ENCODE measurements around the gene SPATC1L.
"Not testable (repeated sequence)": the region's sequence is repeated elsewhere in the genome, so short reads cannot be mapped to it uniquely, and the experiment has no call there.

SPATC1L gene

GRCh38 chr21:46184625-46185555 lies 631 bp upstream of the SPATC1L start:
- Histone ChIP-seq H3K4me3 (ENCODE audit: low read depth in 1 of 2, low read length in 1 of 2) (peak overlapping the region; percentile 62 to 79), H3K27ac (peak overlapping the region; percentile 89), H3K36me3 (no peaks in the 10 kb centered on the region), H3K4me1 (ENCODE audit: control insufficient read depth in 1 of 2, insufficient read depth in 1 of 2, low read depth in 1 of 2, low read length in 1 of 2) (peaks cover 16% of the 10 kb centered on the region in 2 experiments), H3K9me3 (no peaks in the 10 kb centered on the region), H3K27me3 (no peaks in the 10 kb centered on the region)
- TF ChIP-seq CTCF (IDR thresholded peaks at IDR 0.05): peak; percentile 28

- not testable (repeated sequence) for H3K9me3 ChIP-seq; H3K27me3 ChIP-seq; H3K27ac ChIP-seq; H3K36me3 ChIP-seq; H3K4me3 ChIP-seq (ENCODE audit: low read depth in 1 of 2, low read length in 1 of 2)
- H3K4me1 ChIP-seq (ENCODE audit: control insufficient read depth in 1 of 2, insufficient read depth in 1 of 2, low read depth in 1 of 2, low read length in 1 of 2): peaks cover 16% of the 10 kb centered on the region in 2 experiments
Observed at GRCh38 chr21:46183337-46183909, 836 bp downstream of the SPATC1L start.

GRCh38 chr21:46182548-46183336 lies 1.5 kb downstream of the SPATC1L start:
- no peak for TF ChIP-seq CTCF (IDR thresholded peaks at IDR 0.05)
- no peaks in the 10 kb centered on the region for H3K27me3 ChIP-seq
- peaks cover 16% of the 10 kb centered on the region in 2 experiments for H3K4me1 ChIP-seq (ENCODE audit: control insufficient read depth in 1 of 2, insufficient read depth in 1 of 2, low read depth in 1 of 2, low read length in 1 of 2)
- H3K9me3 ChIP-seq: no peaks in the 10 kb centered on the region
- H3K4me3 ChIP-seq (ENCODE audit: low read depth in 1 of 2, low read length in 1 of 2): no peak overlapping the region
- H3K36me3 ChIP-seq: no peaks in the 10 kb centered on the region
- no peak overlapping the region for H3K27ac ChIP-seq

- H3K27me3 ChIP-seq: no peaks in the 10 kb centered on the region
- H3K36me3 ChIP-seq: no peaks in the 10 kb centered on the region
- H3K27ac ChIP-seq: no peak overlapping the region
- H3K4me1 ChIP-seq (ENCODE audit: control insufficient read depth in 1 of 2, insufficient read depth in 1 of 2, low read depth in 1 of 2, low read length in 1 of 2): peaks cover 16% of the 10 kb centered on the region in 2 experiments
- H3K9me3 ChIP-seq: no peaks in the 10 kb centered on the region
- no peak for TF ChIP-seq CTCF (IDR thresholded peaks at IDR 0.05)
- no peak overlapping the region for H3K4me3 ChIP-seq (ENCODE audit: low read depth in 1 of 2, low read length in 1 of 2)
Observed at GRCh38 chr21:46181953-46182547, 2.2 kb downstream of the SPATC1L start.

GRCh38 chr21:46181436-46181835 lies 2.8 kb downstream of the SPATC1L start:
- no peak for TF ChIP-seq CTCF (IDR thresholded peaks at IDR 0.05)
- Histone ChIP-seq H3K36me3 (no peaks in the 10 kb centered on the region), H3K9me3 (no peaks in the 10 kb centered on the region), H3K27ac (no peak overlapping the region), H3K4me3 (ENCODE audit: low read depth in 1 of 2, low read length in 1 of 2) (no peak overlapping the region), H3K4me1 (ENCODE audit: control insufficient read depth in 1 of 2, insufficient read depth in 1 of 2, low read depth in 1 of 2, low read length in 1 of 2) (peaks cover 16% of the 10 kb centered on the region in 2 experiments), H3K27me3 (no peaks in the 10 kb centered on the region)

All from neutrophil (primary cell).